ENCODE measurements around the gene CRKL. TPM values are rescaled to one million over a fixed set of nuclear protein-coding genes. Genes with fewer than 3 reads are reported as not detected.

Gene CRKL
- polyA plus RNA-seq, 1 of the 3 experiments (the other 2 are of a cell fraction), result 9.6 TPM

DNA sequence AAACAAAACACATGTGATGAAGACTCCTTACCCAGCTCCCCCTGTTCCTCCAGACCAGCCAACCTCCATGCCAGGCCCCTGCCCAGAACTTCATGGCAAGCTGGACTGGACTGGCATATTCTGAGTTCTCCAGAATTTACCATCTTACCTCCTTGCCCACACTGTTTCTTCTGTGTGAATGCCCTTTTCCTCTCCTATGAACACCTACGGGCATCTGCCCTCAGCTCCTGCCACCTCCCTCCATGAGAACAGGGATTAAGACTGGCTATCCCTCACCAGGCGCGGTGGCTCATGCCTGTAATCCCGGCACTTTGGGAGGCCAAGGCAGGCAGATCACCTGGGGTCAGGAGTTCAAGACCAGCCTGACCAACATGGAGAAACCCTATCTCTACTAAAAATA is 43.4 kb downstream of the CRKL start (continued):
- TF ChIP-seq, protein P1, sequence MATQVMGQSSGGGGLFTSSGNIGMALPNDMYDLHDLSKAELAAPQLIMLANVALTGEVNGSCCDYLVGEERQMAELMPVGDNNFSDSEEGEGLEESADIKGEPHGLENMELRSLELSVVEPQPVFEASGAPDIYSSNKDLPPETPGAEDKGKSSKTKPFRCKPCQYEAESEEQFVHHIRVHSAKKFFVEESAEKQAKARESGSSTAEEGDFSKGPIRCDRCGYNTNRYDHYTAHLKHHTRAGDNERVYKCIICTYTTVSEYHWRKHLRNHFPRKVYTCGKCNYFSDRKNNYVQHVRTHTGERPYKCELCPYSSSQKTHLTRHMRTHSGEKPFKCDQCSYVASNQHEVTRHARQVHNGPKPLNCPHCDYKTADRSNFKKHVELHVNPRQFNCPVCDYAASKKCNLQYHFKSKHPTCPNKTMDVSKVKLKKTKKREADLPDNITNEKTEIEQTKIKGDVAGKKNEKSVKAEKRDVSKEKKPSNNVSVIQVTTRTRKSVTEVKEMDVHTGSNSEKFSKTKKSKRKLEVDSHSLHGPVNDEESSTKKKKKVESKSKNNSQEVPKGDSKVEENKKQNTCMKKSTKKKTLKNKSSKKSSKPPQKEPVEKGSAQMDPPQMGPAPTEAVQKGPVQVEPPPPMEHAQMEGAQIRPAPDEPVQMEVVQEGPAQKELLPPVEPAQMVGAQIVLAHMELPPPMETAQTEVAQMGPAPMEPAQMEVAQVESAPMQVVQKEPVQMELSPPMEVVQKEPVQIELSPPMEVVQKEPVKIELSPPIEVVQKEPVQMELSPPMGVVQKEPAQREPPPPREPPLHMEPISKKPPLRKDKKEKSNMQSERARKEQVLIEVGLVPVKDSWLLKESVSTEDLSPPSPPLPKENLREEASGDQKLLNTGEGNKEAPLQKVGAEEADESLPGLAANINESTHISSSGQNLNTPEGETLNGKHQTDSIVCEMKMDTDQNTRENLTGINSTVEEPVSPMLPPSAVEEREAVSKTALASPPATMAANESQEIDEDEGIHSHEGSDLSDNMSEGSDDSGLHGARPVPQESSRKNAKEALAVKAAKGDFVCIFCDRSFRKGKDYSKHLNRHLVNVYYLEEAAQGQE (IDR thresholded peaks at IDR 0.05; ENCODE audit: low read depth, low read length), result no peak
- no peak for TF ChIP-seq FOXM1 (IDR thresholded peaks at IDR 0.05; ENCODE audit: low read depth)

DNA sequence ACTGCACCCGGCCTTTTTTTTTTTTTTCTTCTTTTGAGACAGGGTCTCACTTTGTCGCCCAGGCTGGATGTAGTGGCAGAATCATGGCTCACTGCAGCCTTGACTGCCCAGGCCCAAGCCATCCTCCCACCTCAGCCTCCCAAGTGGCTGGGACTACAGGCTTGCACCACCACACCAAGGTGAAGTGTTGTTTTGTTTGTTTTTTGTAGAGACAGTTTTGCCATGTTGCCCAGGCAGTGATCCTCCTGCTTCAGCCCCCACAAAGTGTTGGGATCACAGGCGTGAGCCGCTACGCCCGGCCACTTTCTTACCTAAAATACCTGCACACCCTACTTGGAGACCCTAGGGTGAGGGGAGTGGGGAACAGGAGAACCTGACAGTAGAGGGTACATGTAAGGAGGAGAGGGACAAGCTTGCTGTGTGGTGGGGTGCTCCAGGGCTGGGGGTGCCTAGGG is 45.3 kb downstream of the CRKL start:
- Histone ChIP-seq H3K27ac (ENCODE audit: low read depth in 2 of 2, low read length in 1 of 2) (no peak overlapping the region), H3K4me2 (no peak overlapping the region), H3K4me3 (ENCODE audit: low read depth in 2 of 2, low read length in 1 of 2) (no peak overlapping the region), H4K20me1 (ENCODE audit: insufficient read depth) (no peaks in the 10 kb centered on the region), H3K79me2 (ENCODE audit: insufficient read depth) (no peaks in the 10 kb centered on the region), H3K9me3 (no peaks in the 10 kb centered on the region), H3K9me2 (no peaks in the 10 kb centered on the region), H3F3A (replicated peaks; ENCODE audit: insufficient read depth) (no peaks in the 10 kb centered on the region), H2AFZ (ENCODE audit: low read depth) (no peak overlapping the region), H3K36me3 (replicated peaks in 1 of 2; ENCODE audit: control insufficient read depth in 1 of 2, insufficient read depth in 2 of 2, low read length in 1 of 2) (no peaks in the 10 kb centered on the region), H3K4me1 (ENCODE audit: control insufficient read depth in 1 of 2, insufficient read depth in 2 of 2, low read depth in 1 of 2, low read length in 1 of 2) (peaks cover 0 to 16% of the 10 kb centered on the region in 2 experiments; a peak in 1 of 4 replicates), H3K9ac (no peak overlapping the region), H3K27me3 (ENCODE audit: insufficient read depth) (no peaks in the 10 kb centered on the region)
- no peak for TF ChIP-seq MEF2A (IDR thresholded peaks at IDR 0.05; ENCODE audit: borderline replicate concordance, low read depth)
- TF ChIP-seq IRF3 (IDR thresholded peaks at IDR 0.05; ENCODE audit: low read depth, low read length), result no peak
- no peak for TF ChIP-seq EP300 (IDR thresholded peaks at IDR 0.05; ENCODE audit: borderline replicate concordance in 1 of 2, low read depth in 1 of 2, low read length in 1 of 2)
- no peak for TF ChIP-seq POLR2AphosphoS5 (IDR thresholded peaks at IDR 0.05; ENCODE audit: low read depth, low read length)
- no peak for TF ChIP-seq JUND (IDR thresholded peaks at IDR 0.05)
- no peak for TF ChIP-seq YY1 (IDR thresholded peaks at IDR 0.05; ENCODE audit: low read depth)
- TF ChIP-seq USF1 (IDR thresholded peaks at IDR 0.05; ENCODE audit: borderline replicate concordance, low read depth), result no peak
- TF ChIP-seq, protein P2, sequence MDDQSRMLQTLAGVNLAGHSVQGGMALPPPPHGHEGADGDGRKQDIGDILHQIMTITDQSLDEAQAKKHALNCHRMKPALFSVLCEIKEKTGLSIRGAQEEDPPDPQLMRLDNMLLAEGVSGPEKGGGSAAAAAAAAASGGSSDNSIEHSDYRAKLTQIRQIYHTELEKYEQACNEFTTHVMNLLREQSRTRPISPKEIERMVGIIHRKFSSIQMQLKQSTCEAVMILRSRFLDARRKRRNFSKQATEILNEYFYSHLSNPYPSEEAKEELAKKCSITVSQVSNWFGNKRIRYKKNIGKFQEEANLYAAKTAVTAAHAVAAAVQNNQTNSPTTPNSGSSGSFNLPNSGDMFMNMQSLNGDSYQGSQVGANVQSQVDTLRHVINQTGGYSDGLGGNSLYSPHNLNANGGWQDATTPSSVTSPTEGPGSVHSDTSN (IDR thresholded peaks at IDR 0.05), result no peak
- TF ChIP-seq ELF1 (IDR thresholded peaks at IDR 0.05), result no peak
- TF ChIP-seq FOXJ3 (CRISPR knock-in tag; IDR thresholded peaks at IDR 0.05), result no peak
- no peak for TF ChIP-seq FOXM1 (IDR thresholded peaks at IDR 0.05; ENCODE audit: low read depth)
- no peak for TF ChIP-seq MXI1 (IDR thresholded peaks at IDR 0.05; ENCODE audit: low read depth, low read length)
- TF ChIP-seq TCF12 (IDR thresholded peaks at IDR 0.05), result no peak
- TF ChIP-seq RFX5 (IDR thresholded peaks at IDR 0.05; ENCODE audit: low read length), result no peak
- TF ChIP-seq RAD21 (IDR thresholded peaks at IDR 0.05; ENCODE audit: low read length), result no peak
- no peak for TF ChIP-seq GABPA (IDR thresholded peaks at IDR 0.05; ENCODE audit: low read depth)
- DNase-seq, result no peak
- CTCF ChIA-PET, result interaction anchor here (0.7 to 7.0 kb wide), 8 partner anchors 11 to 158 kb away, joined by 3 to 44 read pairs (median 8); partner anchors contain the start of genes CRKL and LZTR1
- POLR2A ChIA-PET, result no interaction called here
- WGBS (ENCODE audit: low lambda C conversion rate), result 92% methylated on average over 6 of the region's 6 CpGs
